Right renal pelvis (tissue), 4 donors: ENCODE data around the gene MRPL10. TPM values are rescaled to one million over a fixed set of nuclear protein-coding genes. Genes with fewer than 3 reads are reported as not detected.

Experiments
- DNase-seq, 4 donors: peaks; one replicate each; pipeline ENCODE4 v3.0.0-alpha.2; 2013; ENCODE audit warnings: low read depth in 4 of 4, low spot score in 3 of 4, missing footprints in 1 of 4
- polyA plus RNA-seq, 4 donors: library from polyadenylated mRNA; unstranded; fragments of 120-200 nt; gene quantifications; one replicate each; pipeline ENCODE4 v1.2.1, GENCODE V29; 2013; ENCODE audit not compliant: insufficient read length in 4 of 4

The MRPL10 gene
- polyA plus RNA-seq, 4 donors, result 54.5 to 63.0 (median 55.7) TPM

DNA sequence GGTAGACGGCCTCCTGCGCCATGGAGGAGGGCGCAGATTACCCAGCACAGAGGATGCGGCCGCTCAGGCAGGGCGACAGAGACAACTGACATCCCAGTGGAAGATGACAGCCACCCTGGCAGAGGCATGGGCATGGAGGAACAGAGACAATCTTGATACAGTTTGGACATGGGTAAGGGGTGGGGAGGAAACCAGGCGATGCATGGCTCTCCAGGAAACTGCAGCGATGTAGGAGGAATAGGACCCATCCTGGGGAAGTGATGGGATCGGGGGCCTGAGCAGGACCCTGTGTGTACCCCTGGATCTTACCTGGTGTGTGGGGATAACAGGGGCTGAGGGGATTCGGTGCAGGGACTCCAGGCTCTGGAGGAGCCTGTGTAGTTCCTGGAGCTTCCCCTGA is 14.4 kb downstream of the MRPL10 start:
- no peak for DNase-seq

DNA sequence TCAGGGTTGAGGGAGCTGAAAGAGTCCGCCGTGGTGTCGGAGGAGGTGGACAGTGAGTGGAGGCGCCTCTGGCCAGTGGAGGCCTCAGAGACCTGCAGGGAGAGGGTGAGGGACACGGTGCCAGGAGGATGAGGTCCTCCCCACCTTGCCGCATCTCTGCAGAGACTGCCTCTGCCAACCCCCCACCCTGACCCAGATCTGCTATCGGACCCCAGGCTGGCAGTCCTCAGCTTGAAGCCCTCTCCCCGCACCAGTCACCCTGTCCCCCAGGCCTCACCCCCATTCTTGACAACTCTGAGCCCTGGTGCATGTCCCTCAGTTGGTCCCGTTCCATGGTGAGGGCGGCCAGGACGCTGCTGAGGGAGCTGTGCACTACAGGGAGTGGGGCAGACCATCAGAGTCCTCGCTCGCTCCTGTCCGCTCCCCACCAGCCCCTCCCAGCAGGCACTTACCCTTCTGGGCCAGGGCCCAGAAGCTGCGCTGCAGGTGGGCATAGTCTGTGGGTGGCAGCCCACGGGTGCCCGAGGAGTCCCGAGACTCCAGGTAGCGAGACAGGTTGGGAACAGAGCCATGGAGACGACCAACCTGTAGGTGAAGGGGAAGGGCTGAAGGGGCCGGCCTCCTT is 15.1 kb downstream of the MRPL10 start:
- DNase-seq, result no peak

DNA sequence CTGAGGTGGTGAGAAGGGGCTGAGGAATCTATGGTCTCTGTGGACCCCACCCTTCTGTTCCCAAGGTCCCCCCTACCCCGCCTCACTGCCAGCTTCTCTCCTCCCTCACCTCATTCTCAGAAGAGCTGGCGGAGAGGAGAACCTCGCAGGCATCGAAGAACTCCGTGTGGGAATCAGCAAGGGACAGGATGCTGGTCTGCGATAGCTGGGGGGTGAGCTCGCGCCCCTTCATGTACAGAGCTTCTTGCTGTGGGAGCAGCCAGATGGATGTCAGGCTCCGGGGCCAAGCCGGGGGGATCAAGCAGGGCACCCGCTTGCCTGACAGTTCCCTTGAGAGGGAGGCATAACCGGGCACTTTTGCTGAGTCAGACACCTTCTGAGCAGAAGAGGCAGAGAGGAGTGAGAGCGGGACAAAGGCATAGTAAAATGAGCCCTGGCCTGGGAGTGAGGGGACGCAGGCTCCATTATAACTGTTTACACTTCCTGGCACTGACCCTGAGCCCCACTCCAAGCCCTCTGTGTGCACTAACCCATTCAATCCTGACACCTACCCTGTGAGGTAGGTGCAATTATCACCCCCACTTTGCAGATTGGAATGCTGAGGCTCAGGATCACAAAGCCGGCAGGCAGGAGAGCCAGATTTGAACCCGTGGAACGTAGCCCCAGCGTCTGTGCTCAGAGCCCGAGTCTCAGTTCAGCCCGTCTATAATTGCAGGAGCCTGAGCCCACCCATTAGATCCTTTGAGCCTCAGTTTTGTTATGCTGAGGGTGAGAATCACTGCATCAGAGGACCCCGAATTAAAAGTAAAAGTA is 16.0 kb downstream of the MRPL10 start:
- DNase-seq, result no peak

DNA sequence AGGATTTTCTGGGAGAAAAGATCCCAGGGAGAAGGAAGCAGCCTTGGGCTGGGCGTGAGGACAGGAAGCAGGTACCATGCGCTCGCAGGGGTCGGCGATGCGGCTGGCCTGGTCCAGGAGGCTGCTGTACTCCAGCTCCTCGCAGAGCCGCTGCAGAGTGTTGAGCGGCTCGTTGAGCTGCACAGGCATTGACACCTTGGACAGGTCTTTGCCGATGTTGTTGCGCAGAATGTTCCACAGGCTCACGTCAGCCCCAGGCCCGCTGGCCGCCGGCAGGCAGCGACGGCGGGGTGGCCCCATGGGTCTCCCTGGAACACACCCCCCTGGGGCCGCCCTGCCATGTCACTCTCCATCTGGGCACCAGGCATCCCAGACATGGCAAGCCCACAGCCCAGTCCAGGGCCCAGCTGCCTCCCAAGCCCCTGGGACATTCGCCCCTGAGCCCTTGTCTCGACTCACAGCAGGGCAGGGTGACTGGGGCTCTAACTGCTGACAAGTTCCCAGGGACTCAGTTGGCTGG is 17.8 kb downstream of the MRPL10 start:
- no peak for DNase-seq

DNA sequence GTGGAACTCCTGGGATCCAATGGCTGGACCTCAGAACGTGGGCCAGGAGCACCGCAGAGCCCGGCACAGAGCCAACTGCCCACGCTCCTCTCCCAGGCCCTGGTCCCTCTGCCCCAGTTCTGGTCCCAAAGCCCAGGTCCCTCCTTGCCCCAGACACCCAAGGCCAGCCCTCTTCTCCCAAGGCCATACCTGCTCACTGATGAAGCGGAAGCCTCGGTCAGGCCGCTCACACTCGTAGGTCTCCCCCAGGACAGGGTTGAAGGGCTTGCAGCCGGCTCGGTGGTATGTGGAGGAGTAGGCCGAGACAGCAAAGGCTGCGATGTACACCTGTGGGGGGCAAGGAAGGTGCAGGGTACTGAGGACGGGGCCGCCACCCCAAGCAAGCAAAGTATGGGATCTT is 18.3 kb downstream of the MRPL10 start:
- no peak for DNase-seq

DNA sequence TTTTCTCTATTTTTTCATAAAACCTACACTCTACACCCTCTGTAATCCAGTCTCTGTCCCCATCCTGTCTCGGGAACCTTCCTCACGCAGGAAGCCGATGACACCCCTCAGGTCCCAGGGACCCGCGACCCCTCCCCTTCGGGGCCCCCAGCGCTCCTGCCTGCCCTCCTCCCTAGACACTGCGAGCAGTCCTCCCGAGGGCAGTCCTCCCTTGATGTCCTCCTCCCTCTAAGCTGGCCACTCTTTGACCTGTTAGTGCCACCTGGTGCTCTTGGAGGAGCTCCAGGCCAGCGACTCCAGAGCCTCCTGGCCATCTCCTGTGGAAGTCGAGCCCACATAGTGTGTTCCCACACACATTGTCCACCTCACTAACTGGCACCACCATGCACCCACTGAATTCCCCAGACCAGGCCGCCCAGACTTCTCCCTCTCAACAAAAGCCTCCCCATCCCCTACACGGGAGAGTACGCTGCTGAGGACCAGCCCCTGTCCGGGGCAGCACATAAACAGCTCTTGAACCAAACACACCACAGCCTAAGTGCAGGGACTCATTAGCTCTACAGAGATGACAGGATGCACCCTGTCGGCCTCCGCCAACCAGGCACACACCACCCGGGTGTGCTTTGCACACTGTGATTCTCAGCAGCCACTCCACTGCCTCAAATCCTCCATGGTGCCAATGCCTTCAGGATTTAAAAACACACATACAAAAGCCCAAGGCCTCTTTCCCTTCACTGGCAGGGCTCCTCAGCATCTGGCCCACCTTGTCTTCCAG is 19.0 kb downstream of the MRPL10 start:
- no peak for DNase-seq

DNA sequence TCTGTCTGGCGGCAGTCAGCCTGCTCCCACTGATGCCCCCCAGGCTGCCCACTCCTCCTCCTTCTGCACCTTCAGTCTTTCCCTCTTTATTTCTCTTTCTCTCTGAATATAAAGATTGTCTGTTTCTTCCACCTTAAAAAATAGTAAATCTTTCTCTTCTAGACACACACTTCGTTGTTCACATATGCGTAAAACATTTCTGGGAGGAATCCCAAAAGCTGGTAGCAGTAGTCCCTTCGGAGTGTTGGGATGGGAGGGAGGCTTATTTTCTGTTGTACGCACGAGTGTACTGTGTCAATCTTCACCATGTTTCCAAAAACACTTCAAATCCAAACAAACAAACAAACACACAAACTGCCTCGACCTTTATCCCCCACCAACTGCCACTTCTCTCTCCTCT is 19.6 kb downstream of the MRPL10 start:
- no peak for DNase-seq

DNA sequence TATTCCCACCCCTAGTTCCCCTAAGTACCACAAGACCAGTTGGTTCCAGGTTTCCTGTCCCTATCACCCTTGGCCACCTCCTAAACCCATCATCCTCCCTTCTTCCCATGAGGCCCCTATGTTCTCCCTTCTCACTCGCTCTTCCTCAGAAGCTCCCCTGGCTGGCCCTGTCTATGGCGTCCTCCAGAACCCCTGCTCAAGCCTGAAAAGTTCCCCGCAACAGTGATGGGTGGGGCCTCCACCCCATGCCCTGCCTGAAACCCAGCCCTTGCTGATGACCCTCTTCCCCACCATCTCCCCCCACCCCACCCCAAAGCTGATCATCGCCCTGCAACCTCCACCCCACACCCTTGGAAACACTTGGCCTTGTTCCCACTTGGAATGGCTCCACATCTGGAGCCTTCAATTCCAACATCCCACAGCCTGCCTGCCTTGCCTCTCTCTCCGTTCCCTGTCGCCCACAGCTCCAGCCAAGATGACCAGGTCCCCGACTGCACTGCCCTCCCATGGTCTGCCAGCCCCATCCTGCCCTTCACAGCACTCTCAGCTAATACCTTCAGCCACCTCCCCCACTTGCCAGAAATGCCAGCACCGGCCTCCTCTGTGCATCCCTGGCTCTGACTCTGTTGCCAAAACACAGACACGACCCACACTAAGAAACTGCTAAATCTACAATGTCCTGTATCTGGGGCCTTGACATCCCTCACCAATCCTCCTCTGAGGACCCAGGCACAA is 20.3 kb downstream of the MRPL10 start:
- DNase-seq, result no peak

DNA sequence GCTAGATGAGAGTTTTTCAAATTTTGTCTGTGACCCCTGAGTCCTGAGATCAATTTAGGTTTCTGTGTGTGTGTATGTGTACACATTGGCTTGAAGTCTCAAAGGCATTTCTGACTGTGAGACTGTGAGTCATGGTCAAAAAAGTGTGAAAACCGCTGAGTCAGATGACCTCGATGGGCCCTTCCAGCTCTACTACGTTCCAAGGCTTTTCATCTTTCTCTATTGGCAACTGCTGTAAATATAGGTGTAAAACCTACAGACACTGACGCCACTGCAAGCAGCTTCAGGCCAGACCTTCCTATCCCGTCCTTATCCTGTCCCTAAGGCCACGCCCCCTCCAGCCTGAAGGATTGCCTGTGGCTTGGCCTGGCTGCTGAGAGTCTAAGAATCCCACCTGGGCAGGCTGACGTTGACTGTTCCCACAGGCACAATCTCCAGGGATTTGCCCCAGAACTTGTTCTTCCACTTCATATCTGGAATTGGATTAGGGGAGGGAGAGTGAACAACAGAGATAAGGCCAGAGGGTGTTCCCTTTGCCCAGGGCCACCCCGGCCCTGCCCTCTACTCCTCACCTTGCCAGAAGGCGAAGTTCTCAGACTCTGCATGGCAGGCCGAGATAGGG is 21.0 kb downstream of the MRPL10 start:
- no peak for DNase-seq

DNA sequence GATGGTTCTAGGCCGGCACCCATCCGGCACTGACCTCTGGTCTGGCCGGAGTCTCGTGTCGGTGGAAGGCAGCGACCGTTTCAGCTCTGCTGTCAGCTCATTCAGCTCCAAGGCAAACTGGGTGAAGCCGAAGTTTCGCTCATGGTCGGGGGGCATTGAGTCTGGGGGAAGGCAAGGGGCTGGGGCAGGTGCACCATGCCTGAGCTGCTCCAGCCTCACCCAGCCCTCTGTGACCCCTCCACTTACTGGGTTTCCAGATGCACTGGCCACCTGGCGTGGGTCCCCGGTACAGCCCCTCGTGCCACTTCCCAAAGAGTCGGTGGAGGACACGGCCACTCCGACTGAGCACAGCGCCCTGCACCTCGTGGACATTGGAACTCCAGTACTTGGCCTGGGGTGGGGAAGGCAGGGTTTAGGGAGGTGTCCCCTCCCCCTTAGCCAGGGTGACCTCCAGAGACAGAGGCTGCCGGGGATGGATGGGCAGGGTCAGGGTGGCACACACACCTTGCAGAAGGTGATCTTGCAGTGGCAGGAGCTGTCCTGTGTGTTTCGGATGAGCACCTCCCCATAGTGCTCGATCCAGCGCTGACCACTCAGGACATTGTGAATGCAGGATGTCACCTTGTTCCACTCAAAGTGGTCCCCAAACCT is 22.4 kb downstream of the MRPL10 start:
- no peak for DNase-seq

DNA sequence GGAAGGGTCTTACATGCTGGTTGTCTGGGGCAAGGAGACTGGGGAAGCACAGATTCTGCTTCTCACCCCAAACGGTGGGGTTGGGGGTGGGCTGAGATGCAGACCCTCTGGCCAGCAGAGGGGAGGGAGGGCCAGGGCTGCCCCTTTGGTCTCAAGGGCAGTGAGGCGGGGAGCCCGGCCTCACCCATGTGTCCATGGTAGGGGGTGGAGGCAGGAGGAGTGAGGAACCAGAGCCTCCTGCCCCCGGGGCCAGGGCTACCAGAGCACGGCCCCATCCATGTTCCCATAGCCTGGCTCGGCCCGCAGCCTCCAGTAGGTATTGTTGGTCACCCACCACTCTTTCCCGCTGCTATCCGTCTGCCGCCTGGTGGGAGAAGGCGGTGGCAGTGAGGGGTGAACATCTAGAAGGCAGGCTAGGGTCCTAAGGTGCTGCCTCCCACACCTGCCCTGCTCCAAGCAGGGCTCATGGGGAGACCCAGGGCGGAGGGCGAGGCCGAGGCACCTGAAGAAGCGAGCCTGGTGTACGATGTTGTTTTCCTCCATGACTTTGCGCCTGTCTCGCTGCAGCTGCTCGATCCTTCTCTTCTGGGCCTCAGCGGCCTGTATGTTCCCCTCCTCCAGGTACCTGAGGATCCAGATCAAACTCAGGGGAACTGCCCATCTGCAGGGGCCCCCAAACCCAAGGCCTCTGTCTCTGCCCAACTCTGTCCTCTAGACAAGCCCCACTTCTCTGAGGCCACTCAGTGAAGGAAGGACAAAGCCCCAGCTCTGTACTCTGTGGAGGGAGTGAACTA is 23.1 kb downstream of the MRPL10 start:
- DNase-seq, result no peak

DNA sequence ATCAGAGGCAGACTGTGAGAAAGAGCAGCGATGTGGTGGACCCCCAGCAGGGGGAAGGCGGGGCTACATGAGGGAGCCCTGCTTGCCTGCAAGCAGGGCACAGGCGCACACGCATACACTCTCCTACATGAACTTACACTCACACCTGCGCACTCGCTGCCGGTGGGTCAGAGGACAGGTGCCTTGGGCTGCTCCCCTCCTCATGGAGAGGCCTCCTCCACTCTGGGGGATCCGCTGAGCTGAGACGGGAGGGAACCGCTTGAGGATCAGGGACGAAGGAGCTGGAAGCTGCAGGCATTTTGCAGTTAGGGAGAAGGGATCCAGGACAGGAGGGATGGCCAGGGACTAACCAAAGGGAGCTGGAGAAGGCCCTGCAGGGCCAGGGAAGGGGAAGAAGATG is 23.9 kb downstream of the MRPL10 start:
- no peak for DNase-seq

DNA sequence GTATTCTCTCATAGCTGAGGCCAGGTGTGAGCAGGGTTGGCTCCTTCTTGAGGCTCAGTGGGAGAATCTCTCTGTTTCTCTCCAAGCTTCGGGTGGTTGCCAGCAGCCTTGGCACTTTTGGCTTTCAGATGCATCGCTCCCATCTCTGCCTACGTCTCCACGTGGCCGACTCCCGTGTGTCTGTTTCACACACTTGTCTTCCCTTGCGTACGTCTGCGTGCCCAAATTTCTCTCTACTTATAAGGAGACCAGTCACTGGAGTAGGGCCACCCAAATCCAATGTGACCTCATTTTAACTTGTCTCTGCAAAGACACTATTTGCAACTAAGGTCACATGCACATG is 24.5 kb downstream of the MRPL10 start:
- no peak for DNase-seq

DNA sequence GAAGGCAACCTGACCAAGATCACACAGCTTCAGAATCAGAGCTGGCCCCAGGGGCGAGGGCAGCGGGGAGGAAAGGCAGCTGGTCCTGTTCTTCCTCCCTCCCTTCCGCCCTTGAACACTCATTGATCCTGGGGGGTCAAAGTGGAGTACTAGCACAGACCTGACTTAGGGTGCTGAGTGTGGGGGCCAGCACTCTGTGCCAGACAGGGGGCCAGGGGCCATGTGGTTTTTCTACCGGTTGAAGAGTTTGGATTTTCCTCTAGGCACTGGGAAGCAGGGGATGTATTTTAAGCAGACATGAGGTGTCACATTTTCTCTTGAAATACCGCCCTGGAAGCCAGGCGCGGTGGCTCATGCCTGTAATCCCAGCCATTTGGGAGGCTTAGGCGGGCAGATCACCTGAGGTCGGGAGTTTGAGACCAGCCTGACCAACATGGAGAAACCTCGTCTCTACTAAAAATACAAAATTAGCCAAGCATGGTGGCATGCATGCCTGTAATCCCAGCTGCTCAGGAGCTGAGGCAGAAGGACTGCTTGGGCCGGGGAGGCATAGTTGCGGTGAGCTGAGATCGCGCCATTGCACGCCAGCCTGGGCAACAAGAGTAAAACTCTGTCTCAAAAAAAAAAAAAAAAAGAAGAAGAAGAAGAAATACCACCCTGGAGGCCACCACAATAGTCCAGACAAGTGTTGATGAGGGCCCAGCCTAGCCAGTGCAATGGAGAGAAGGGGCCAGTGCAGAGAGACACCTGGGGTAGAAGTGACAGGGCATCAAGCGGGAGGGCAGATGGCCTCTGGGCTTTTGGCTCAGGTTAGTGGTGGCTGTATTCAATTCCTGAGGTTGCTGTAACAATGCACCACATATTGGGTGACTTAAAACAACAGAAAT is 25.1 kb downstream of the MRPL10 start:
- DNase-seq, result no peak

DNA sequence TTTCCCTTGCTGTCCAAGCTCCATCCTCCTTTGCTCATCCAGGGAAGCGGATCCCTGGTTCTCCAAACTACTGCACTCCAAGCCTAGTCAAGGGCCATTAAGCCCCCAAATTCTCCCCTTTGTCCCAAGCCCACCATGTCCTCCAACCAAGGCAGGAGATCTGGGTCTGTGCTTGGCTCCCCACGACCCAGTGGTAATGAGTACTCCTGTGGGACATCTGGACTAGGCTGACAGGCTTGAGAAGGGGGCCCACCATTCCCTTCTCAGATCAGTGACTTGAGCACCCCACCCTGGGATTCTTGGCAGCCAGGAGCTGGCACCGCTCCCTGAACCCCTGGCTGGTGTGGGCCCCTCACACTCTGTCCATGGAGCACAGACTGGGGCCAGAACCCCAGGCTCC is 26.9 kb downstream of the MRPL10 start:
- no peak for DNase-seq

DNA sequence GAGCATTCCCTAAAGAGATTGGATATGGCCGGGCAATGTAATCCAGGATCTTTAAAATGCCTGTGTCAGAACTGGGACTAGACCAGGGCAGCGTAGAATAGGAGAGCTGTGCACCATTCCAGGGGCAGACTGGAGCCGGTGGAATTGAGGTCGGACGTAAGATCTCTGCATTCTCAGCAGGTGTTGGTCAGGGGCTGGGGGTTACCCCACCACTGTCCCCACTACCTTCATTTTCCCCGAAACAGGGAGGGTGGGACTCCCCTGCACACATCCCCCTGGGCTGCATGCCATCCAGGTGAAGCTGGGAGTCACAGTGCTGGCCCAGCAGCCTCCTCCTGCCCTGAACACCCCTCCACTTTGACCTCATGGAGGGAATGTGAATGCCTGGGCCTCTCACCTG is 27.6 kb downstream of the MRPL10 start:
- no peak for DNase-seq

DNA sequence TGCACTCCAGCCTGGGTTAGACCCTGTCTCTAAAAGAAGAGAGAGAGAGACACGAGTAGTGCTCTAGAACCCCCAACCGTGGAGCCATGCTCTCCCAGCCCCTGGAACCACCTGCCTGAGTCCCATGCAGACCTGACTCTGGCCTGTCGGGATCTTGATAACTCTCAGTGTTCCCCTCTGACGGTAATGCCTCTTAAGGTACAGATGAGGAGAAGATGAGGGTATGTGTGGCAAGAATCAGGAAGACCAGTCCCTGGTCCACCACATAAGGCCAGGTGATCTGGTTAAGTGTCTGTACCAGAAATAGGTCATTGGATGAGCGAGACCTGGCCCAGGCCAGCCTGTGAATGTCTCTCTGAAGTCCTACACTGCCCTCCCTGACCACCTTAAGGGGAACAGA is 28.1 kb downstream of the MRPL10 start:
- DNase-seq, result no peak

DNA sequence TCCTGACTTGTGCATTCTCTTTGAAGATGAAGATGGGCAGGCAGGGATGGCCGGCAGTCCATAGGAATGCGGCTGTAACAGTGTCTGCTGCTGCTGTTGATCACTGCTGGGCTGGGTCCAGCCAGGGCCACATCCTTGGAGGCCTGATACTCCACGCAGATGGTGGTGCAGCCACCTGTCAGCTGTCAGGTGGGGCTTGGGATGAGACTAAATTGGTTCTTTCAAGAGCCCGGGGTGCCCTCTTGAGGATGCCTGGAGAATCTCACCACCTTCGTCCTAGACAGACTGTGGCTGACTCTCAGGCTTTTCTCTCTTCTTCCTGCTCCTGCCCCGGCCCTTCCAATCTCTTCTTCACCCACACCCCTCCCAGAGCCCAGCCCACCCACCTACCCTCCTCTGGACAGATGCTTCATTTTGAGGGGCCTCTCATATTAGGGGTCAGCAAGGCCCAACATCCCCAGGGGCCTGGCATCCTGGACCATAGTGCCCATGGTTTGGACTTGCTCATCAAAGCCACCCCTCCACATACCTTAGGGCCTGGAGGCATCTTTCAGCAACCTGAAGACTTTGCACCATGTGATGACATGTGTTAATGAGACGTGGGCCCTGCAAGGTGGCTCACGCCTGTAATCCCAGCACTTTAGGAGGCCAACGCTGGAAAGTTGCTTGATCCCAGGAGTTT is 28.9 kb downstream of the MRPL10 start:
- DNase-seq, result no peak
